DOHH2 (cell line): ENCODE measurements around the gene ALG2.

Experiments used
- CTCF ChIP-seq: fragments of 200-600 bp; sonication (generic); IDR thresholded peaks from one replicate; pipeline ENCODE4 v1.5.1; 2014; ENCODE audit warnings: antibody characterized with exemption, mild to moderate bottlenecking, low read depth, low read length; ENCODE audit not compliant: poor library complexity, severe bottlenecking
- EZH2phosphoT487 ChIP-seq: fragments of 200-600 bp; sonication (generic); IDR thresholded peaks from 2 replicates; pipeline ENCODE4 v1.6.1; 2017; ENCODE audit warnings: borderline replicate concordance, mild to moderate bottlenecking, antibody characterized with exemption, low read length, moderate library complexity, mixed read lengths

GRCh38 chr9:99221266-99221620 is 499 bp downstream of the ALG2 start:
- TF ChIP-seq CTCF, result no peak
- no peak for TF ChIP-seq EZH2phosphoT487
